ENCODE measurements around the gene PLD1.
A peak's percentile ranks its signal among the peaks of the same experiment; 100 is the strongest.

PLD1 gene

GRCh38 chr3:171646357-171647133, 163.7 kb downstream of the PLD1 start:
- Histone ChIP-seq H3K27ac (ENCODE audit: extremely low read depth, low read depth, low read length) (no peak overlapping the region), H3K4me3 (ENCODE audit: low read depth, low read length) (no peak overlapping the region), H3K9me3 (ENCODE audit: control insufficient read depth, insufficient read depth, low read depth, low read length) (no peaks in the 10 kb centered on the region), H3K4me1 (ENCODE audit: control insufficient read depth, insufficient read depth, low read length) (no peaks in the 10 kb centered on the region), H3K36me3 (ENCODE audit: control insufficient read depth in 2 of 2, insufficient read depth in 1 of 2, low read length in 2 of 2) (no peaks in the 10 kb centered on the region)
- TF ChIP-seq ZFP37 (tag by site-specific recombination; IDR thresholded peaks at IDR 0.05): no peak
- TF ChIP-seq ZNF501 (tag by site-specific recombination; IDR thresholded peaks at IDR 0.05): no peak
- no peak for TF ChIP-seq ZNF580 (tag by site-specific recombination; IDR thresholded peaks at IDR 0.05)
- TF ChIP-seq ZNF184 (tag by site-specific recombination; IDR thresholded peaks at IDR 0.05): no peak
- no peak for TF ChIP-seq ZNF561 (tag by site-specific recombination; IDR thresholded peaks at IDR 0.05; ENCODE audit: borderline replicate concordance)
- TF ChIP-seq ZNF114 (tag by site-specific recombination; IDR thresholded peaks at IDR 0.05): no peak
- TF ChIP-seq ZSCAN30 (tag by site-specific recombination; IDR thresholded peaks at IDR 0.05): 0 out of 2 replicates have a peak, but pooled peaks have one; percentile 11
- TF ChIP-seq MYNN (tag by site-specific recombination; IDR thresholded peaks at IDR 0.05; ENCODE audit: borderline replicate concordance): no peak
- TF ChIP-seq ZNF654 (tag by site-specific recombination; IDR thresholded peaks at IDR 0.05; ENCODE audit: low read depth): peak; percentile 63
- no peak for TF ChIP-seq ZBTB44 (tag by site-specific recombination; IDR thresholded peaks at IDR 0.05)
- TF ChIP-seq ZFP3 (tag by site-specific recombination; IDR thresholded peaks at IDR 0.05; ENCODE audit: low read depth): no peak
- TF ChIP-seq ZNF423 (tag by site-specific recombination; IDR thresholded peaks at IDR 0.05): no peak
- TF ChIP-seq ZNF366 (tag by site-specific recombination; conservative IDR thresholded peaks at IDR 0.05): no peak
- peak; percentile 34; the same call in 1 of the 2 replicates for TF ChIP-seq ZNF600 (tag by site-specific recombination; IDR thresholded peaks at IDR 0.05)
- no peak for TF ChIP-seq ZNF266 (tag by site-specific recombination; IDR thresholded peaks at IDR 0.05; ENCODE audit: low read depth)
- TF ChIP-seq GFI1B (tag by site-specific recombination; IDR thresholded peaks at IDR 0.05): no peak
- TF ChIP-seq ZNF426 (tag by site-specific recombination; IDR thresholded peaks at IDR 0.05): no peak
- TF ChIP-seq TCF7L2 (IDR thresholded peaks at IDR 0.05; ENCODE audit: borderline replicate concordance, low read depth, low read length): no peak
- no peak for TF ChIP-seq ZNF555 (tag by site-specific recombination; conservative IDR thresholded peaks at IDR 0.05)
- TF ChIP-seq ZNF792 (tag by site-specific recombination; IDR thresholded peaks at IDR 0.05): no peak
- no peak for TF ChIP-seq ZNF510 (tag by site-specific recombination; IDR thresholded peaks at IDR 0.05; ENCODE audit: insufficient replicate concordance)
- ChIA-PET POLR2A (no interaction called here), CTCF (interaction anchor here (0.6 to 4.5 kb wide), 15 partner anchors 32 to 685 kb away, joined by 3 to 48 read pairs (median 3); no protein-coding TSS in a partner anchor)

GRCh38 chr3:171644681-171645080, 165.6 kb downstream of the PLD1 start:
- H3K4me3 ChIP-seq (ENCODE audit: low read depth, low read length): no peak overlapping the region
- no peak for TF ChIP-seq ZNF341 (tag by site-specific recombination; IDR thresholded peaks at IDR 0.05; ENCODE audit: low read depth)
- no peak for TF ChIP-seq ZNF248 (tag by site-specific recombination; IDR thresholded peaks at IDR 0.05)
- no peak for TF ChIP-seq KLF17 (tag by site-specific recombination; IDR thresholded peaks at IDR 0.05)
- TF ChIP-seq ZNF548 (tag by site-specific recombination; IDR thresholded peaks at IDR 0.05): no peak
- no peak for TF ChIP-seq ZNF521 (tag by site-specific recombination; IDR thresholded peaks at IDR 0.05)
- TF ChIP-seq MYNN (tag by site-specific recombination; IDR thresholded peaks at IDR 0.05; ENCODE audit: borderline replicate concordance): no peak
- TF ChIP-seq ZNF626 (tag by site-specific recombination; IDR thresholded peaks at IDR 0.05): no peak
- TF ChIP-seq ZNF610 (tag by site-specific recombination; IDR thresholded peaks at IDR 0.05; ENCODE audit: borderline replicate concordance): no peak
- TF ChIP-seq ZBTB26 (tag by site-specific recombination; optimal IDR thresholded peaks at IDR 0.05): no peak
- no peak for TF ChIP-seq FEZF1 (tag by site-specific recombination; IDR thresholded peaks at IDR 0.05)
- CTCF ChIA-PET: interaction anchor here (0.8 to 4.5 kb wide), 5 partner anchors 31 to 688 kb away, joined by 3 to 48 read pairs (median 4); no protein-coding TSS in a partner anchor
- H3K36me3 ChIP-seq (ENCODE audit: control insufficient read depth in 2 of 2, insufficient read depth in 1 of 2, low read length in 2 of 2): no peaks in the 10 kb centered on the region
- no peak overlapping the region for H3K27ac ChIP-seq (ENCODE audit: extremely low read depth, low read depth, low read length)
- H3K9me3 ChIP-seq (ENCODE audit: control insufficient read depth, insufficient read depth, low read depth, low read length): no peaks in the 10 kb centered on the region
- POLR2A ChIA-PET: no interaction called here
- H3K4me1 ChIP-seq (ENCODE audit: control insufficient read depth, insufficient read depth, low read length): no peaks in the 10 kb centered on the region

Data from HEK293 (cell line).